ENCODE measurements around the gene LINC00632.

GRCh38 chrX:140725500-140725899 is 15.9 kb downstream of the LINC00632 start:
- TF ChIP-seq CTCF (IDR thresholded peaks at IDR 0.05; ENCODE audit: low read length) (no peak), EZH2 (IDR thresholded peaks at IDR 0.05; ENCODE audit: borderline replicate concordance, low read length) (no peak)
